ENCODE data around the gene KMT2E. TPM values are rescaled to one million over a fixed set of nuclear protein-coding genes. Genes with fewer than 3 reads are reported as not detected.

The KMT2E gene
- total RNA-seq, 1 experiment from 2014 or later: 52.3 TPM

- no peaks in the 10 kb centered on the region for H3K36me3 Mint-ChIP-seq
- H3K27ac Mint-ChIP-seq: peak overlapping the region; percentile 35; the same call in 1 of the 2 replicates
- TF ChIP-seq ZNF423 (CRISPR knock-in tag; IDR thresholded peaks at IDR 0.05): no peak
- TF ChIP-seq ZNF317 (CRISPR knock-in tag; IDR thresholded peaks at IDR 0.05; ENCODE audit: borderline replicate concordance, low read depth): no peak
- TF ChIP-seq NR3C1 (CRISPR knock-in tag; conservative IDR thresholded peaks at IDR 0.05; ENCODE audit: low read depth): no peak
- no peak for TF ChIP-seq ERG (CRISPR knock-in tag; IDR thresholded peaks at IDR 0.05)
- TF ChIP-seq MLX (CRISPR knock-in tag; IDR thresholded peaks at IDR 0.05): no peak
- no peak for TF ChIP-seq JUN (CRISPR knock-in tag; IDR thresholded peaks at IDR 0.05)
- TF ChIP-seq E2F5 (CRISPR knock-in tag; IDR thresholded peaks at IDR 0.05): no peak
- no peak for TF ChIP-seq ZNF281 (CRISPR knock-in tag; IDR thresholded peaks at IDR 0.05)
- no peak for TF ChIP-seq FOXP1 (CRISPR knock-in tag; IDR thresholded peaks at IDR 0.05; ENCODE audit: borderline replicate concordance)
- no peak for TF ChIP-seq SP1 (CRISPR knock-in tag; conservative IDR thresholded peaks at IDR 0.05)
- no peak for TF ChIP-seq GABPB1 (CRISPR knock-in tag; IDR thresholded peaks at IDR 0.05)
- no peak for TF ChIP-seq CTCF (IDR thresholded peaks at IDR 0.05)
- TF ChIP-seq SMAD4 (CRISPR knock-in tag; IDR thresholded peaks at IDR 0.05): no peak
- no peak for TF ChIP-seq CREM (CRISPR knock-in tag; IDR thresholded peaks at IDR 0.05)
- no peak for TF ChIP-seq MXD4 (CRISPR knock-in tag; IDR thresholded peaks at IDR 0.05; ENCODE audit: borderline replicate concordance)
- no peak for TF ChIP-seq AR (CRISPR knock-in tag; IDR thresholded peaks at IDR 0.05)
- TF ChIP-seq TEAD4 (CRISPR knock-in tag; IDR thresholded peaks at IDR 0.05): no peak
- no peak for TF ChIP-seq EMX1 (CRISPR knock-in tag; IDR thresholded peaks at IDR 0.05)
- ATAC-seq (no peak), DNase-seq (ENCODE audit: low spot score) (no peak)
- no peak overlapping the region for H3K4me3 Mint-ChIP-seq
- CTCF ChIA-PET: interaction anchor here (0.9 to 2.6 kb wide), 27 partner anchors 8 to 550 kb away, joined by 3 to 34 read pairs (median 5); partner anchors contain the start of genes KMT2E and RINT1
- H3K27me3 Mint-ChIP-seq (ENCODE audit: low read depth): no peaks in the 10 kb centered on the region
- peaks cover 75% of the 10 kb centered on the region for H3K4me1 Mint-ChIP-seq
- no peaks in the 10 kb centered on the region for H3K9me3 Mint-ChIP-seq
- POLR2A ChIA-PET: interaction anchor here (1.0 to 1.4 kb wide), 2 partner anchors 30 to 32 kb away, joined by 3 to 4 read pairs; no protein-coding TSS in a partner anchor
Observed at GRCh38 chr7:104981672-104982037, 32.4 kb upstream of the KMT2E start.
